Measurements from ENCODE around the gene PRPF8. TPM values are rescaled to one million over a fixed set of nuclear protein-coding genes. Genes with fewer than 3 reads are reported as not detected.

Gene PRPF8
- total and polyA plus RNA-seq, 2 of the 8 experiments (the other 6 are each of a cell fraction or from before 2014, with no cell fraction given) = 329 to 337 TPM

DNA sequence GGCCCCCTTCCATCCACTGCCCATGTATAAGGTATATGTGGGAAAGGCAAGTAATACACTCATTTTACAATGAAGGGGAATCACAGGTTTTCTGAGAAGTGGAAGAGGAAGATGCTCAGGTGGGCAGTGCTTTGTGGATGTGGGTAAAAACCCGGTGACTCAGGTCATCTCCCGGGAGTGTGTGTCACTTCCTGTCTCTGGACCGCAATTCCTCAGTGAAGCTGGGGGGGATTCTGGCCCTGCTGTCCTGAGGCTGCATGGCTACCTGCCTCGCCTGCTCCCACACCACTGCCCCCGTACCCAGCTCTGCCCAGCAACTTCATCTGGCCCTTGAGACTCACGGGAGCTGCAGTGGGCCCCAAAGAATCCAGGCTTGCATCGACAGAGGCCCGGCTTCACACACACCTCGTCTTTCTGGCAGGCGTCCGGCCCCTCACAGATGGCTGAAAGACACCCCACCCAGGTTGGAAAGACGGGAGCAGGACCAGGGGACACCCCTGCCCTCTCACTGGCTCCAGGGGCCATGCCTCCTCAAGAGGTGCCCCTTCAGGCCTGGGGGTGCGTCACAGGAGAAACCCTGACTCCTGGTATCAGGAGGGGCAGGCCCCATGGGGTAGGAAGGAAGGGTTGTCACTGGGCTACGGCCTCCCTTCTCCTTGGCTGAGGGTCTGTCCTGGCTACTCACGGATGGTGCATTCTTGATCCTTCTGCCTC is 40.0 kb downstream of the PRPF8 start:
- ChIA-PET CTCF (ENCODE audit: partially characterized antibody) (interaction anchor here (0.8 to 2.5 kb wide), 6 partner anchors 8 to 70 kb away, joined by 3 to 10 read pairs (median 4); no protein-coding TSS in a partner anchor), POLR2A (ENCODE audit: partially characterized antibody) (interaction anchor here (0.9 to 1.8 kb wide), 3 partner anchors 15 to 82 kb away, joined by 3 to 4 read pairs (median 4); partner anchors contain the start of gene PITPNA)
- H3K4me1 ChIP-seq (replicated peaks in 1 of 4; ENCODE audit: control insufficient read depth in 3 of 4, insufficient read depth in 4 of 4, low read length in 3 of 4) = peaks cover 0 to 43% (median 27%) of the 10 kb centered on the region in 4 experiments; a peak in 6 of 7 replicates
- 0 out of 2 replicates have a peak overlapping the region, but pooled peaks have one; percentile 48 for H2BK20ac ChIP-seq (ENCODE audit: low read length)
- 81% methylated on average over 15 of the region's 15 CpGs; no CpG with 5 or more reads in 1 of the 2 experiments for WGBS, 2 experiments (ENCODE audit: extremely low coverage in 1 of 2, insufficient coverage in 1 of 2, insufficient read length in 1 of 2, insufficient replicate concordance in 2 of 2, low coverage in 1 of 2, low lambda C conversion rate in 2 of 2, missing lambda C conversion rate in 1 of 2)
- DNase-seq (ENCODE audit: low read depth in 1 of 2, low spot score in 2 of 2) (no peak), FAIRE-seq (no peak)
- no peaks in the 10 kb centered on the region for H3K36me3 ChIP-seq (ENCODE audit: control insufficient read depth in 2 of 4, insufficient read depth in 4 of 4, low read length in 3 of 4)
- no peaks in the 10 kb centered on the region for H3K79me2 ChIP-seq (ENCODE audit: control insufficient read depth in 1 of 2, insufficient read depth in 2 of 2, low read length in 2 of 2)
- no peak overlapping the region for H3K4ac ChIP-seq (replicated peaks; ENCODE audit: insufficient read length, low read depth, low read length)
- peaks cover 10% of the 10 kb centered on the region; the same call in 1 of the 2 replicates for H3K23me2 ChIP-seq (ENCODE audit: low read depth, low read length)
- no peak overlapping the region for H3K4me3 ChIP-seq (ENCODE audit: extremely low read depth in 1 of 4, insufficient read depth in 2 of 4, low read depth in 3 of 4, low read length in 4 of 4)
- no peak overlapping the region; the same call in 1 of the 2 replicates for H3K18ac ChIP-seq (ENCODE audit: extremely low read depth, low read length)
- no peak overlapping the region for H2AFZ ChIP-seq (ENCODE audit: low read length)
- H4K5ac ChIP-seq (ENCODE audit: insufficient read length, low read depth, low read length) = no peak overlapping the region
- H2BK15ac ChIP-seq (ENCODE audit: low read length) = 0 out of 2 replicates have a peak overlapping the region, but pooled peaks have one; percentile 65
- H4K20me1 ChIP-seq (replicated peaks in 1 of 2; ENCODE audit: control insufficient read depth in 1 of 2, insufficient read depth in 2 of 2, low read length in 2 of 2) = no peaks in the 10 kb centered on the region
- H3K9me3 ChIP-seq (ENCODE audit: insufficient read depth in 2 of 2, low read depth in 1 of 2, low read length in 1 of 2) = no peaks in the 10 kb centered on the region
- H3K23ac ChIP-seq (ENCODE audit: insufficient read length) = no peak overlapping the region
- no peaks in the 10 kb centered on the region for H3K79me1 ChIP-seq (ENCODE audit: low read depth, low read length)
- H2AK5ac ChIP-seq (ENCODE audit: low read depth, low read length) = no peak overlapping the region
- H3K14ac ChIP-seq (ENCODE audit: insufficient read length) = no peak overlapping the region
- H3K27ac ChIP-seq (ENCODE audit: low read depth, low read length) = no peak overlapping the region
- H2BK120ac ChIP-seq (replicated peaks; ENCODE audit: low read depth, low read length) = no peak overlapping the region
- 0 out of 2 replicates have a peak overlapping the region, but pooled peaks have one; percentile 61 for H2BK5ac ChIP-seq (ENCODE audit: low read depth, low read length)
- H3K9ac ChIP-seq (replicated peaks in 1 of 4; ENCODE audit: extremely low read depth in 1 of 4, low read depth in 3 of 4, low read length in 3 of 4) = no peak overlapping the region; a peak in 1 of 7 replicates
- no peak overlapping the region for H4K91ac ChIP-seq (replicated peaks; ENCODE audit: insufficient read length, low read length)
- H4K8ac ChIP-seq (ENCODE audit: extremely low read depth, insufficient read depth, low read length) = peak overlapping the region; percentile 62; the same call in 1 of the 2 replicates
- H2BK12ac ChIP-seq (ENCODE audit: low read depth, low read length) = peak overlapping the region; percentile 81; the same call in 1 of the 2 replicates
- H3K27me3 ChIP-seq (replicated peaks in 1 of 4; ENCODE audit: control insufficient read depth in 3 of 4, extremely low read depth in 1 of 4, insufficient read depth in 3 of 4, low read length in 3 of 4) = peaks cover 0 to 19% (median 8%) of the 10 kb centered on the region in 4 experiments; a peak in 5 of 7 replicates
- 0 out of 4 replicates have a peak overlapping the region, but pooled peaks of 1 of the 2 experiments have one; percentile 31 for H3K4me2 ChIP-seq (ENCODE audit: insufficient read depth in 1 of 2, low read depth in 2 of 2, low read length in 2 of 2)
- H3K56ac ChIP-seq (replicated peaks; ENCODE audit: insufficient read length, low read depth, low read length) = no peak overlapping the region
- no peak for TF ChIP-seq TCF12 (IDR thresholded peaks at IDR 0.05; ENCODE audit: low read depth, low read length)
- TF ChIP-seq CTBP2 (IDR thresholded peaks at IDR 0.05; ENCODE audit: borderline replicate concordance, insufficient read depth, insufficient read length, low read length) = no peak
- no peak for TF ChIP-seq SIX5 (IDR thresholded peaks at IDR 0.05; ENCODE audit: low read depth, low read length)
- no peak for TF ChIP-seq YY1 (IDR thresholded peaks at IDR 0.05; ENCODE audit: low read depth, low read length)
- no peak for TF ChIP-seq ASH2L (IDR thresholded peaks at IDR 0.05; ENCODE audit: low read length)
- no peak for TF ChIP-seq RFX5 (IDR thresholded peaks at IDR 0.05; ENCODE audit: borderline replicate concordance, low read depth, low read length)
- no peak for TF ChIP-seq TBP (IDR thresholded peaks at IDR 0.05; ENCODE audit: low read depth, low read length)
- TF ChIP-seq GABPA (IDR thresholded peaks at IDR 0.05; ENCODE audit: borderline replicate concordance, insufficient read depth, low read length) = no peak
- no peak for TF ChIP-seq KDM4A (IDR thresholded peaks at IDR 0.05; ENCODE audit: low read depth, low read length, severe bottlenecking)
- TF ChIP-seq SP2 (IDR thresholded peaks at IDR 0.05; ENCODE audit: low read length) = no peak
- no peak for TF ChIP-seq NANOG (IDR thresholded peaks at IDR 0.05; ENCODE audit: insufficient read depth, low read depth, low read length, poor library complexity, severe bottlenecking)
